Measurements from ENCODE around the gene RAB43. TPM values are rescaled to one million over a fixed set of nuclear protein-coding genes. Genes with fewer than 3 reads are reported as not detected.

RAB43 gene
- total and polyA plus RNA-seq, 12 donors: 0.96 to 8.2 (median 4.0) TPM

Other genes with a start within 250 kb of the RAB43 start
- gene ACAD9, start 242.2 kb downstream of the RAB43 start, total RNA-seq: 10 to 100 TPM; 34.8 to 45.9 (median 37.8) TPM
- gene ACAD9, start 242.2 kb downstream of the RAB43 start, polyA plus RNA-seq: 10 to 100 TPM; 20.8 to 36.5 TPM
- 1 to 10 TPM in 2 of 10 donors, under 1 TPM in 8; 0.12 to 1.2 (median 0.41) TPM for gene CFAP92, start 127.7 kb downstream of the RAB43 start, total RNA-seq
- gene CFAP92, start 127.7 kb downstream of the RAB43 start, polyA plus RNA-seq: under 1 TPM; 0.12 to 0.44 TPM
- 1 to 10 TPM; 1.0 to 3.3 (median 2.1) TPM for gene EFCC1, start 120.5 kb downstream of the RAB43 start, total RNA-seq
- 1 to 10 TPM; 1.4 to 3.1 TPM for gene EFCC1, start 120.5 kb downstream of the RAB43 start, polyA plus RNA-seq
- not detected for gene GP9, start 61.0 kb downstream of the RAB43 start, total RNA-seq
- under 1 TPM in 1 of 2 donors, not detected in 1; 0.13 TPM for gene GP9, start 61.0 kb downstream of the RAB43 start, polyA plus RNA-seq
- gene ISY1, start 39.3 kb upstream of the RAB43 start, total RNA-seq: 10 to 100 TPM; 26.7 to 35.4 (median 29.7) TPM
- 10 to 100 TPM; 15.9 to 24.0 TPM for gene ISY1, start 39.3 kb upstream of the RAB43 start, polyA plus RNA-seq
- gene CNBP, start 62.1 kb upstream of the RAB43 start, total RNA-seq: 100 to 1,000 TPM; 438 to 594 (median 487) TPM
- 100 to 1,000 TPM; 324 to 372 TPM for gene CNBP, start 62.1 kb upstream of the RAB43 start, polyA plus RNA-seq
- 100 to 1,000 TPM in 4 of 10 donors, 10 to 100 TPM in 6; 79.5 to 113 (median 96.1) TPM for gene COPG1, start 127.8 kb upstream of the RAB43 start, total RNA-seq
- gene COPG1, start 127.8 kb upstream of the RAB43 start, polyA plus RNA-seq: 100 to 1,000 TPM in 1 of 2 donors, 10 to 100 TPM in 1; 63.7 to 154 TPM
- gene HMCES, start 157.1 kb upstream of the RAB43 start, total RNA-seq: 10 to 100 TPM; 38.1 to 56.1 (median 44.5) TPM
- gene HMCES, start 157.1 kb upstream of the RAB43 start, polyA plus RNA-seq: 10 to 100 TPM; 24.1 to 37.6 TPM